WTC11 (cell line): ENCODE measurements around the gene WDR45. TPM values are rescaled to one million over a fixed set of nuclear protein-coding genes. Genes with fewer than 3 reads are reported as not detected.

Source experiments
- ATAC-seq: fragments of 200-7000 bp; cut with Tn5 transposase; 2 replicates; pipeline ENCODE4 v1.10.0; 2021; ENCODE audit warnings: mild to moderate bottlenecking, moderate library complexity
- CTCF ChIA-PET: fragments of 300-600 bp; sonication (Branson Sonifier 250); formaldehyde crosslinking; loops from one replicate; lab custom pipeline; 2021; ENCODE audit warnings: antibody characterized with exemption; lab: Charles Lee
- POLR2A ChIA-PET: fragments of 350-600 bp; sonication (Branson Sonifier 250); formaldehyde crosslinking; loops from one replicate; lab custom pipeline; 2021; ENCODE audit warnings: antibody characterized with exemption; lab: Charles Lee
- DNase-seq: peaks from one replicate; pipeline ENCODE4 v3.0.0; 2021; ENCODE audit warnings: low spot score
- H3K27ac Mint-ChIP-seq: 2 replicates; pipeline ENCODE4 v1.8.0; 2021; ENCODE audit warnings: mixed read lengths
- H3K27me3 Mint-ChIP-seq: 2 replicates; pipeline ENCODE4 v1.8.0; 2021; ENCODE audit warnings: low read depth, mild to moderate bottlenecking, moderate library complexity, mixed read lengths
- H3K36me3 Mint-ChIP-seq: 2 replicates; pipeline ENCODE4 v1.8.0; 2021; ENCODE audit warnings: mixed read lengths
- H3K4me1 Mint-ChIP-seq: 2 replicates; pipeline ENCODE4 v1.8.0; 2022; ENCODE audit warnings: mixed read lengths
- H3K4me3 Mint-ChIP-seq: 2 replicates; pipeline ENCODE4 v1.8.0; 2021; ENCODE audit warnings: mild to moderate bottlenecking, moderate library complexity, mixed read lengths
- H3K9me3 Mint-ChIP-seq: 2 replicates; pipeline ENCODE4 v1.8.0; 2021; ENCODE audit warnings: mixed read lengths
- AFF4 ChIP-seq: sonication (generic); formaldehyde crosslinking; IDR thresholded peaks from 2 replicates; pipeline ENCODE4 v1.8.1; 2023; ENCODE audit warnings: mild to moderate bottlenecking, missing genetic modification reagents, borderline replicate concordance
- ARID4B ChIP-seq: sonication (generic); formaldehyde crosslinking; IDR thresholded peaks from 2 replicates; pipeline ENCODE4 v1.8.0; 2023; ENCODE audit warnings: missing genetic modification reagents, mild to moderate bottlenecking, borderline replicate concordance
- CBFB ChIP-seq: sonication (generic); formaldehyde crosslinking; IDR thresholded peaks from 2 replicates; pipeline ENCODE4 v1.8.1; 2022; ENCODE audit warnings: mild to moderate bottlenecking, low read depth, missing genetic modification reagents
- CREB1 ChIP-seq: sonication (generic); formaldehyde crosslinking; IDR thresholded peaks from 2 replicates; pipeline ENCODE4 v1.8.0; 2023; ENCODE audit warnings: mild to moderate bottlenecking, missing genetic modification reagents
- ELF4 ChIP-seq: sonication (generic); formaldehyde crosslinking; IDR thresholded peaks from 2 replicates; pipeline ENCODE4 v1.8.1; 2022; ENCODE audit warnings: low read depth, mild to moderate bottlenecking, moderate library complexity, missing genetic modification reagents
- FOXP1 ChIP-seq: sonication (generic); formaldehyde crosslinking; IDR thresholded peaks from 2 replicates; pipeline ENCODE4 v1.8.0; 2022; ENCODE audit warnings: missing genetic modification reagents, mild to moderate bottlenecking, moderate library complexity, borderline replicate concordance
- JUN ChIP-seq: sonication (generic); formaldehyde crosslinking; IDR thresholded peaks from 2 replicates; pipeline ENCODE4 v1.8.0; 2023; ENCODE audit warnings: mild to moderate bottlenecking, missing genetic modification reagents
- MXD4 ChIP-seq: fragments of 250-450 bp; sonication (Bioruptor Pico); IDR thresholded peaks from 2 replicates; pipeline ENCODE4 v1.8.0; 2021; ENCODE audit warnings: mild to moderate bottlenecking, moderate library complexity, borderline replicate concordance
- NFYB ChIP-seq: sonication (generic); formaldehyde crosslinking; conservative IDR thresholded peaks from 2 replicates; pipeline ENCODE4 v1.8.0; 2022; ENCODE audit warnings: low read depth, missing genetic modification reagents
- NR2C2 ChIP-seq: sonication (generic); formaldehyde crosslinking; IDR thresholded peaks from 2 replicates; pipeline ENCODE4 v1.8.0; 2022; ENCODE audit warnings: mild to moderate bottlenecking, missing genetic modification reagents
- PREB ChIP-seq: sonication (generic); formaldehyde crosslinking; IDR thresholded peaks from 2 replicates; pipeline ENCODE4 v1.8.1; 2022; ENCODE audit warnings: mild to moderate bottlenecking, missing genetic modification reagents, moderate library complexity, borderline replicate concordance
- SOX15 ChIP-seq: fragments of 250-450 bp; sonication (Bioruptor Pico); IDR thresholded peaks from 2 replicates; pipeline ENCODE4 v1.9.0; 2021; ENCODE audit warnings: mild to moderate bottlenecking
- SP1 ChIP-seq: sonication (generic); formaldehyde crosslinking; conservative IDR thresholded peaks from 2 replicates; pipeline ENCODE4 v1.8.1; 2022; ENCODE audit warnings: missing genetic modification reagents
- TP53 ChIP-seq: sonication (generic); formaldehyde crosslinking; IDR thresholded peaks from 2 replicates; pipeline ENCODE4 v1.8.1; 2023; ENCODE audit warnings: mild to moderate bottlenecking, missing genetic modification reagents
- ZBTB21 ChIP-seq: sonication (generic); formaldehyde crosslinking; IDR thresholded peaks from 2 replicates; pipeline ENCODE4 v1.8.1; 2023; ENCODE audit warnings: mild to moderate bottlenecking, missing genetic modification reagents, borderline replicate concordance
- ZNF121 ChIP-seq: sonication (generic); formaldehyde crosslinking; IDR thresholded peaks from 2 replicates; pipeline ENCODE4 v1.8.0; 2023; ENCODE audit warnings: missing genetic modification reagents
- ZNF232 ChIP-seq: sonication (generic); formaldehyde crosslinking; IDR thresholded peaks from 2 replicates; pipeline ENCODE4 v1.8.0; 2022; ENCODE audit warnings: mild to moderate bottlenecking, missing genetic modification reagents
- ZNF416 ChIP-seq: fragments of 250-450 bp; sonication (Bioruptor Pico); IDR thresholded peaks from 2 replicates; pipeline ENCODE4 v1.9.0; 2021; ENCODE audit warnings: mild to moderate bottlenecking, inconsistent platforms
- ZNF425 ChIP-seq: fragments of 250-450 bp; sonication (Bioruptor Pico); conservative IDR thresholded peaks from 2 replicates; pipeline ENCODE4 v1.9.0; 2021; ENCODE audit warnings: mild to moderate bottlenecking
- total RNA-seq: library from RNA; stranded (reverse); gene quantifications from 3 replicates; pipeline ENCODE4 v1.2.3, GENCODE V29; 2021
- TF ChIP-seq, protein P1 (sequence below): sonication (generic); formaldehyde crosslinking; IDR thresholded peaks from 2 replicates; pipeline ENCODE4 v1.8.1; 2022; ENCODE audit warnings: mild to moderate bottlenecking, moderate library complexity, missing genetic modification reagents
- TF ChIP-seq, protein P2 (sequence below): sonication (generic); formaldehyde crosslinking; IDR thresholded peaks from 2 replicates; pipeline ENCODE4 v1.8.0; 2022; ENCODE audit warnings: mild to moderate bottlenecking, missing genetic modification reagents

The WDR45 gene
- total RNA-seq, 1 experiment from 2014 or later = 23.9 TPM

DNA sequence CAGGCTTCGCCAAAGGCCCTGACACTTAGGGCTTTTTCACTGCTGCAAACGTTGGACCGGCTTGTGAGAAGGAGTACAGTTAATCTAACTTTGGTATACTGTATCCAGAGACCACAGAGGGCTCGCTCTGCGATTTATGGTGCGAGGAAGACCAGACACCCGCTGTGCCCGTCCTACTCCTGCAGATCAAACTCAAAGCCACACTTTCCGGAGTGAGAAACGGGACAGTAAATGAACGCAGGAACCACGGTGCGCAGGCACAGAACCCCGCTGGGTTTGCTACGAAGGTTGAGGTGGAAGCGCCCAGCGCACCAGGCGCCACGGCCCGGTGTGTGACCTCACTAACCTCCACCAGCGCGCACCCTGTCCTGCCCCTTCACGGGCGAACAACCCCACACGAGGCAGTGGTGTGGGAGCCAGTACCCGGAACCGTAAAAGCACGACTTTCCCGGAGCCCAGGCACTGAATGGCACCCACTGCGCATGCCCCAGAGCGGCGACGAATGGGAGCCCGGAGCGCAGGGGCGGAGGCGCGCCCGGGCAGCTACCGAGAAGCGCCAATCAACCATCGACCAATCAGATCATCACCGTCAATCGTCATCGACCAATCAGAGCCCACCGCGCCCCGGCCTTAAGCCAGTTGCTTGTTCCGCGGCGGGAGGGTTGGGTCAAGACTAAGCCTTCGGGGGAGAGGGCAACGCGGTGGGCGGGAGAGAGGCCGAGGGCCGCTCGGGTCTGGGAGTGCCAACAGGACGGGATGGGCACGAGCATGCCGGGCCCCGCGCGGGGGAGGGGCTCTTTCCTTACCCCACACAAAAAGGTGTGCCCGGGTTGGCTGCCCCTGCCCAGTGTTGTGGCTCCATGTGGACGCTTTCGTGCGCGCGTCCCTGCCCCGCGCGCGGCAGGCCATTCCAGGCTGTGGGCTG, 21.3 kb upstream of the WDR45 start:
- no peaks in the 10 kb centered on the region for H3K27me3 Mint-ChIP-seq
- peaks cover 3% of the 10 kb centered on the region; the same call in 1 of the 2 replicates for H3K4me1 Mint-ChIP-seq
- H3K4me3 Mint-ChIP-seq = peak overlapping the region; percentile 84
- ATAC-seq = peak; percentile 97
- CTCF ChIA-PET = interaction anchor here (0.6 to 1.0 kb wide), 7 partner anchors 11 to 142 kb away, joined by 3 to 5 read pairs (median 3); no protein-coding TSS in a partner anchor
- H3K9me3 Mint-ChIP-seq = no peaks in the 10 kb centered on the region
- no peaks in the 10 kb centered on the region for H3K36me3 Mint-ChIP-seq
- peak; percentile 94 for TF ChIP-seq NFYB (CRISPR knock-in tag)
- TF ChIP-seq CBFB = no peak
- TF ChIP-seq SOX15 (CRISPR knock-in tag) = no peak
- TF ChIP-seq, protein P1, sequence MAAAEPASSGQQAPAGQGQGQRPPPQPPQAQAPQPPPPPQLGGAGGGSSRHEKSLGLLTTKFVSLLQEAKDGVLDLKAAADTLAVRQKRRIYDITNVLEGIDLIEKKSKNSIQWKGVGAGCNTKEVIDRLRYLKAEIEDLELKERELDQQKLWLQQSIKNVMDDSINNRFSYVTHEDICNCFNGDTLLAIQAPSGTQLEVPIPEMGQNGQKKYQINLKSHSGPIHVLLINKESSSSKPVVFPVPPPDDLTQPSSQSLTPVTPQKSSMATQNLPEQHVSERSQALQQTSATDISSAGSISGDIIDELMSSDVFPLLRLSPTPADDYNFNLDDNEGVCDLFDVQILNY = no peak
- TF ChIP-seq TP53 (CRISPR knock-in tag) = no peak
- TF ChIP-seq ELF4 = no peak
- TF ChIP-seq ZNF416 (CRISPR knock-in tag) = no peak
- no peak for TF ChIP-seq ZBTB21 (CRISPR knock-in tag)
- TF ChIP-seq FOXP1 (CRISPR knock-in tag) = no peak
- TF ChIP-seq, protein P2, sequence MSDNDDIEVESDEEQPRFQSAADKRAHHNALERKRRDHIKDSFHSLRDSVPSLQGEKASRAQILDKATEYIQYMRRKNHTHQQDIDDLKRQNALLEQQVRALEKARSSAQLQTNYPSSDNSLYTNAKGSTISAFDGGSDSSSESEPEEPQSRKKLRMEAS (CRISPR knock-in tag) = peak; percentile 49
- no peak for TF ChIP-seq CREB1 (CRISPR knock-in tag)
- no peak for TF ChIP-seq JUN
- POLR2A ChIA-PET = interaction anchor here (0.6 kb wide), 1 partner anchor 11 kb away, joined by 3 read pairs; no protein-coding TSS in a partner anchor
- no peak overlapping the region for H3K27ac Mint-ChIP-seq
- DNase-seq = peak; percentile 88

GRCh38 chrX:49096419-49096818, 16.7 kb upstream of the WDR45 start:
- H3K27ac Mint-ChIP-seq = no peak overlapping the region
- H3K36me3 Mint-ChIP-seq = no peaks in the 10 kb centered on the region
- ATAC-seq (no peak), DNase-seq (no peak)
- H3K9me3 Mint-ChIP-seq = no peaks in the 10 kb centered on the region
- no peaks in the 10 kb centered on the region for H3K4me1 Mint-ChIP-seq
- ChIA-PET CTCF (no interaction called here), POLR2A (interaction anchor here (1.2 kb wide), 1 partner anchor 53 kb away, joined by 4 read pairs; no protein-coding TSS in a partner anchor)
- no peaks in the 10 kb centered on the region for H3K27me3 Mint-ChIP-seq
- no peak overlapping the region for H3K4me3 Mint-ChIP-seq
- TF ChIP-seq ZNF416 (CRISPR knock-in tag) = no peak
- TF ChIP-seq PREB (CRISPR knock-in tag) = no peak
- TF ChIP-seq ARID4B (CRISPR knock-in tag) = no peak
- TF ChIP-seq ZNF425 (CRISPR knock-in tag) = no peak
- TF ChIP-seq ZNF232 (CRISPR knock-in tag) = no peak
- TF ChIP-seq ZNF121 (CRISPR knock-in tag) = no peak
- TF ChIP-seq AFF4 (CRISPR knock-in tag) = no peak
- TF ChIP-seq FOXP1 (CRISPR knock-in tag) = no peak
- TF ChIP-seq MXD4 (CRISPR knock-in tag) = no peak
- TF ChIP-seq NR2C2 (CRISPR knock-in tag) = no peak
- no peak for TF ChIP-seq SP1 (CRISPR knock-in tag)
